GM12873 (cell line): ENCODE measurements around the gene LRGUK.

Experiments used
- CTCF ChIP-seq: IDR thresholded peaks from 2 replicates; pipeline ENCODE4 v1.5.1; 2012; ENCODE audit warnings: low read depth, mild to moderate bottlenecking, moderate library complexity, low read length, control low read depth; ENCODE audit not compliant: insufficient read depth; ENCODE audit errors: missing control alignments

The LRGUK gene

GRCh38 chr7:134197345-134197744, 70.2 kb downstream of the LRGUK start:
- TF ChIP-seq CTCF = no peak

GRCh38 chr7:134200970-134201369, 73.8 kb downstream of the LRGUK start:
- no peak for TF ChIP-seq CTCF

GRCh38 chr7:134201569-134202261, 74.6 kb downstream of the LRGUK start:
- no peak for TF ChIP-seq CTCF

GRCh38 chr7:134203186-134203889, 76.2 kb downstream of the LRGUK start:
- TF ChIP-seq CTCF = no peak

GRCh38 chr7:134209322-134210015, 82.3 kb downstream of the LRGUK start:
- TF ChIP-seq CTCF = no peak

- TF ChIP-seq CTCF = no peak
Measured at GRCh38 chr7:134210227-134210626, 83.1 kb downstream of the LRGUK start.

GRCh38 chr7:134210976-134211663, 84.0 kb downstream of the LRGUK start:
- no peak for TF ChIP-seq CTCF
